K562 (cell line): ENCODE data around the gene RDH5. TPM values are rescaled to one million over a fixed set of nuclear protein-coding genes. Genes with fewer than 3 reads are reported as not detected.

Experiments
- CBX8 ChIP-seq: fragments of 200-600 bp; sonication (generic); IDR thresholded peaks from 2 replicates; pipeline ENCODE4 v1.6.1; 2012; ENCODE audit warnings: borderline replicate concordance, mixed run types, low read depth, mild to moderate bottlenecking, moderate library complexity, mixed read lengths, low read length, control low read depth, inconsistent platforms; ENCODE audit not compliant: poor library complexity, severe bottlenecking; ENCODE audit errors: extremely low read depth
- ESRRA ChIP-seq: fragments of 450-650 bp; IDR thresholded peaks from 2 replicates; pipeline ENCODE4 v1.6.1; 2014; ENCODE audit warnings: low read depth, mild to moderate bottlenecking, moderate library complexity, borderline replicate concordance
- FOXJ2 ChIP-seq: fragments of 200-800 bp; sonication (Bioruptor generic); IDR thresholded peaks from 2 replicates; pipeline ENCODE4 v1.6.1; 2016; ENCODE audit warnings: missing genetic modification characterization, missing compliant biosample characterization
- HNRNPH1 ChIP-seq: fragments of 200-400 bp; formaldehyde crosslinking; optimal IDR thresholded peaks from 2 replicates; pipeline ENCODE3; 2017; ENCODE audit warnings: low read depth, mild to moderate bottlenecking, low read length, moderate library complexity
- KLF10 ChIP-seq: fragments of 250-450 bp; sonication (Bioruptor Pico); IDR thresholded peaks from 2 replicates; pipeline ENCODE4 v1.6.1; 2021; ENCODE audit warnings: matching md5 sums
- MAZ ChIP-seq, 2 experiments: fragments of 450-650 bp in 1 of 2; sonication (generic) in 1 of 2; formaldehyde crosslinking; IDR thresholded peaks in 1 of 2; conservative IDR thresholded peaks in 1 of 2; 2 replicates each; pipeline versions ENCODE4 v1.4.0 to v1.5.0; 2020; ENCODE audit warnings: mild to moderate bottlenecking in 1 of 2, missing genetic modification reagents in 1 of 2
- MECOM ChIP-seq: fragments of 250-450 bp; sonication (Bioruptor Pico); IDR thresholded peaks from 2 replicates; pipeline ENCODE4 v1.8.0; 2022; ENCODE audit warnings: inconsistent platforms
- RFX1 ChIP-seq: fragments of 450-650 bp; IDR thresholded peaks from 2 replicates; pipeline ENCODE4 v1.6.1; 2016; ENCODE audit warnings: mild to moderate bottlenecking, moderate library complexity
- SIRT6 ChIP-seq: IDR thresholded peaks from one replicate; pipeline ENCODE4 v1.6.1; 2012; ENCODE audit warnings: low read depth, mild to moderate bottlenecking, control low read depth, inconsistent platforms, low read length, moderate library complexity
- SREBF1 ChIP-seq: fragments of 150-350 bp; IDR thresholded peaks from 2 replicates; pipeline ENCODE4 v1.6.1; 2014; ENCODE audit warnings: antibody characterized with exemption, low read depth, low read length, borderline replicate concordance
- SRSF9 ChIP-seq: fragments of 200-400 bp; formaldehyde crosslinking; IDR thresholded peaks from 2 replicates; pipeline ENCODE4 v1.6.1; 2017; ENCODE audit warnings: low read depth, low read length, borderline replicate concordance
- TOE1 ChIP-seq, 2 experiments: fragments of 450-650 bp in 1 of 2; sonication (generic) in 1 of 2; formaldehyde crosslinking in 1 of 2; IDR thresholded peaks; 2 replicates each; pipeline versions ENCODE4 v1.7.1 to v1.8.0; 2016 to 2022; ENCODE audit warnings: borderline replicate concordance in 2 of 2, mild to moderate bottlenecking in 2 of 2, antibody characterized with exemption in 1 of 2, inconsistent platforms in 1 of 2, low read depth in 1 of 2, missing genetic modification reagents in 1 of 2, moderate library complexity in 1 of 2
- XRCC3 ChIP-seq: fragments of 450-650 bp; IDR thresholded peaks from 2 replicates; pipeline ENCODE4 v1.6.1; 2017; ENCODE audit warnings: mild to moderate bottlenecking, moderate library complexity
- polyA plus RNA-seq, 8 experiments: library from polyadenylated mRNA; depleted of rRNA in 4 of 8; stranded (reverse) in 5 of 8; unstranded in 3 of 8; fragments of >200 nt; fragmentation: Nextera tagmentation in 2 of 8; fragmentation: Illumina TruSeq in 1 of 8; extraction: Ambion mirVana in 2 of 8; extraction: Trizol in 1 of 8; gene quantifications; 2 replicates each; pipeline versions ENCODE4 v1.2.1 to v1.2.3, GENCODE V29; 2011 to 2014; ENCODE audit warnings: inconsistent platforms in 1 of 8, missing spikeins in 1 of 8
- total RNA-seq, 7 experiments: library from RNA; depleted of rRNA in 6 of 7; stranded (reverse); fragments of >200 nt in 6 of 7; fragmentation: Illumina TruSeq in 2 of 7; extraction: Trizol in 2 of 7; gene quantifications; 2 replicates each; pipeline versions ENCODE4 v1.2.1 to v1.2.3, GENCODE V29; 2011 to 2021; ENCODE audit warnings: low replicate concordance in 1 of 7
- TF ChIP-seq, protein P1 (sequence below): sonication (generic); formaldehyde crosslinking; IDR thresholded peaks from 2 replicates; pipeline ENCODE4 v1.8.0; 2022; ENCODE audit warnings: mild to moderate bottlenecking, missing genetic modification reagents
- TF ChIP-seq, protein P2 (sequence below): fragments of 250-450 bp; sonication (Bioruptor Pico); IDR thresholded peaks from 2 replicates; pipeline ENCODE4 v1.5.0; 2021

Gene RDH5
- total and polyA plus RNA-seq, 9 of the 15 experiments (the other 6 are each of a cell fraction or from before 2014, with no cell fraction given) = 0.28 to 2.0 (median 1.1) TPM; not detected in 1

DNA sequence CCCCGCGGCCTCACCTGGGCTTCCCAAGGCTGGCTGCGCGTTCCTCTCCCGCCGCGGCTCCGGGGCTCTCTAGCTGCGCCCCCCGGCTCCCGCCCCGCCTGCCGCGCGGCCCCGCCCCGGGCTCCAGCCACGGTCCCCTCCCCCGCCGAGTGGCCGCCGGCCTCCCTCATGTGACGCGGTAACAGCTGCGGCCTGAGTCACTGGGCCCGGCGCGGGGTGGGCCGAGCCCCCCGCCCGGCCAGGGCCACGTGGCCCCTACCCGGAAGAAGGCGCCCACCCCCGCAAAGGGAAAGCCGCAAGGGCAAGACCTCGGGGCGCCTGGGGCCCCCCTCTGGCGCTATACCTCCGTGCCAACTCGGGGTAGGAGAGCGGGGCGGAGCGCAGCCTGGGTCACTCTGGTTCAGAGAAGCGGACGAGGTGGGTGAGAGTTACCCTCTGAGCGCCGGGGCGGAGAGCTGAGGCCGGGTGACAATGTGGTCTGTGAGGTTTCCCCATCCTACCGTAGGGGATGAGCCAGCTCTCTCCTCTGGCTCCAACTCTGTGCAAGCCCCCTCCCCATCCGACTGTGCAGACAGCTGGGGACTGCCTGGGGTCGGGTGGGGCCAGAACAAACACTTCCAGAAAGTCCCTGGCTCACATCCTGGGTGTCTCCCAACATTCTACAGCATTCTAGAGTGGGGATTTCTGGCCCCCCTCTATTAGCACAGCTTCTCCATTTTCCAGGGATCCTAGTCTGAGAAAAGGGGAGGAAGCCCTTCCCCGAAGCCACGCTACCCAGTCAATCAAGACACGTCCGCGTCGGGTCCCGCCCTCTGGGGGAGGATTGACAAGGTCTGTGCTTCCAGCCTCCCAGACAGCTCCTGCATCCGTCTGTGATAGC lies 9.0 kb downstream of the RDH5 start, which contains the start of gene CD63 (continued):
- peak; percentile 71; the same call in 1 of the 2 replicates for TF ChIP-seq TOE1 (IDR thresholded peaks at IDR 0.05; ENCODE audit: borderline replicate concordance)
- no peak for TF ChIP-seq TOE1 (CRISPR knock-in tag; IDR thresholded peaks at IDR 0.05; ENCODE audit: borderline replicate concordance, low read depth)
- TF ChIP-seq ESRRA = peak; percentile 78
- TF ChIP-seq SRSF9 = no peak
- no peak for TF ChIP-seq FOXJ2 (tag)
- TF ChIP-seq MAZ (CRISPR knock-in tag; conservative IDR thresholded peaks at IDR 0.05 in 1 of 2, IDR thresholded peaks at IDR 0.05 in 1 of 2) = peak; percentile 73 to 95
- no peak for TF ChIP-seq RFX1
- TF ChIP-seq, protein P1, sequence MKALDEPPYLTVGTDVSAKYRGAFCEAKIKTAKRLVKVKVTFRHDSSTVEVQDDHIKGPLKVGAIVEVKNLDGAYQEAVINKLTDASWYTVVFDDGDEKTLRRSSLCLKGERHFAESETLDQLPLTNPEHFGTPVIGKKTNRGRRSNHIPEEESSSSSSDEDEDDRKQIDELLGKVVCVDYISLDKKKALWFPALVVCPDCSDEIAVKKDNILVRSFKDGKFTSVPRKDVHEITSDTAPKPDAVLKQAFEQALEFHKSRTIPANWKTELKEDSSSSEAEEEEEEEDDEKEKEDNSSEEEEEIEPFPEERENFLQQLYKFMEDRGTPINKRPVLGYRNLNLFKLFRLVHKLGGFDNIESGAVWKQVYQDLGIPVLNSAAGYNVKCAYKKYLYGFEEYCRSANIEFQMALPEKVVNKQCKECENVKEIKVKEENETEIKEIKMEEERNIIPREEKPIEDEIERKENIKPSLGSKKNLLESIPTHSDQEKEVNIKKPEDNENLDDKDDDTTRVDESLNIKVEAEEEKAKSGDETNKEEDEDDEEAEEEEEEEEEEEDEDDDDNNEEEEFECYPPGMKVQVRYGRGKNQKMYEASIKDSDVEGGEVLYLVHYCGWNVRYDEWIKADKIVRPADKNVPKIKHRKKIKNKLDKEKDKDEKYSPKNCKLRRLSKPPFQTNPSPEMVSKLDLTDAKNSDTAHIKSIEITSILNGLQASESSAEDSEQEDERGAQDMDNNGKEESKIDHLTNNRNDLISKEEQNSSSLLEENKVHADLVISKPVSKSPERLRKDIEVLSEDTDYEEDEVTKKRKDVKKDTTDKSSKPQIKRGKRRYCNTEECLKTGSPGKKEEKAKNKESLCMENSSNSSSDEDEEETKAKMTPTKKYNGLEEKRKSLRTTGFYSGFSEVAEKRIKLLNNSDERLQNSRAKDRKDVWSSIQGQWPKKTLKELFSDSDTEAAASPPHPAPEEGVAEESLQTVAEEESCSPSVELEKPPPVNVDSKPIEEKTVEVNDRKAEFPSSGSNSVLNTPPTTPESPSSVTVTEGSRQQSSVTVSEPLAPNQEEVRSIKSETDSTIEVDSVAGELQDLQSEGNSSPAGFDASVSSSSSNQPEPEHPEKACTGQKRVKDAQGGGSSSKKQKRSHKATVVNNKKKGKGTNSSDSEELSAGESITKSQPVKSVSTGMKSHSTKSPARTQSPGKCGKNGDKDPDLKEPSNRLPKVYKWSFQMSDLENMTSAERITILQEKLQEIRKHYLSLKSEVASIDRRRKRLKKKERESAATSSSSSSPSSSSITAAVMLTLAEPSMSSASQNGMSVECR = peak; percentile 86
- TF ChIP-seq MECOM = no peak
- no peak for TF ChIP-seq XRCC3
- no peak for TF ChIP-seq CBX8
- TF ChIP-seq, protein P2, sequence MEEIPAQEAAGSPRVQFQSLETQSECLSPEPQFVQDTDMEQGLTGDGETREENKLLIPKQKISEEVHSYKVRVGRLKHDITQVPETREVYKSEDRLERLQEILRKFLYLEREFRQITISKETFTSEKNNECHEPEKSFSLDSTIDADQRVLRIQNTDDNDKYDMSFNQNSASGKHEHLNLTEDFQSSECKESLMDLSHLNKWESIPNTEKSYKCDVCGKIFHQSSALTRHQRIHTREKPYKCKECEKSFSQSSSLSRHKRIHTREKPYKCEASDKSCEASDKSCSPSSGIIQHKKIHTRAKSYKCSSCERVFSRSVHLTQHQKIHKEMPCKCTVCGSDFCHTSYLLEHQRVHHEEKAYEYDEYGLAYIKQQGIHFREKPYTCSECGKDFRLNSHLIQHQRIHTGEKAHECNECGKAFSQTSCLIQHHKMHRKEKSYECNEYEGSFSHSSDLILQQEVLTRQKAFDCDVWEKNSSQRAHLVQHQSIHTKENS = no peak
- TF ChIP-seq HNRNPH1 = no peak
- TF ChIP-seq SREBF1 = no peak
- no peak for TF ChIP-seq KLF10 (CRISPR knock-in tag)
- TF ChIP-seq SIRT6 = no peak
